DOHH2 (cell line): ENCODE data around the gene ABCA2.

Experiments used
- CTCF ChIP-seq: fragments of 200-600 bp; sonication (generic); IDR thresholded peaks from one replicate; pipeline ENCODE4 v1.5.1; 2014; ENCODE audit warnings: antibody characterized with exemption, mild to moderate bottlenecking, low read depth, low read length; ENCODE audit not compliant: poor library complexity, severe bottlenecking
- EZH2phosphoT487 ChIP-seq: fragments of 200-600 bp; sonication (generic); IDR thresholded peaks from 2 replicates; pipeline ENCODE4 v1.6.1; 2017; ENCODE audit warnings: borderline replicate concordance, mild to moderate bottlenecking, antibody characterized with exemption, low read length, moderate library complexity, mixed read lengths

DNA sequence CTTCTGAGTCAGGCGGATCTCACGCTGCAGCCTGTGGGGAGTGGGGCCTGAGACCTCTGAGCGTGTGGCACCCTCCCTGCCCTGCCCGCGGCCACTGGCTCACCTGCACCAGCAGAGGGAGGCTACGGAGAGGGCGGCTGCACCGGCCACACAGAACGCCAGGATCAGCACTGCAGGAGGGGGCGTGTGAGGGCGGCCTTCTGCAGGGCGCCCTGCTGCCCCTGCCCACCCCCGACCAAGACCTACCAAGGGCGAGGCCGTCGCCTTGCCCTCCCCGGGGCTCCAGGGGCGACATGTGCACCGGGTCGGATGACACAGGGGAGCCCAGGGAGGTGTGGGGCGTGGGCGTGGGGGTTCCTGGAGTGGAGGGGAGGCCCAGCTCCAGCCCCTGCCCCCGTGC lies 12.5 kb upstream of the ABCA2 start:
- TF ChIP-seq CTCF (no peak), EZH2phosphoT487 (no peak)
